ENCODE measurements around the gene UMODL1. TPM values are rescaled to one million over a fixed set of nuclear protein-coding genes. Genes with fewer than 3 reads are reported as not detected.

UMODL1 gene
- total and polyA plus RNA-seq, 10 of the 15 experiments (the other 5 are each of a cell fraction or from before 2014, with no cell fraction given) = 0.01 to 0.11 (median 0.03) TPM; not detected in 5

GRCh38 chr21:42156690-42157605 lies 85.8 kb downstream of the UMODL1 start:
- ChIA-PET POLR2A (no interaction called here), CTCF (interaction anchor here (0.8 to 3.7 kb wide), 4 partner anchors 9 to 103 kb away, joined by 3 to 19 read pairs (median 6); no protein-coding TSS in a partner anchor), RAD21 (ENCODE audit: unreplicated experiment) (interaction anchor here (1.7 to 2.2 kb wide), 2 partner anchors 9 to 102 kb away, joined by 3 to 11 read pairs; no protein-coding TSS in a partner anchor), SMC1A (ENCODE audit: uncharacterized antibody, unreplicated experiment) (interaction anchor here (0.7 to 2.1 kb wide), 4 partner anchors 12 to 180 kb away, joined by 3 to 8 read pairs (median 4); no protein-coding TSS in a partner anchor)
- no peaks in the 10 kb centered on the region for H3K79me2 ChIP-seq (ENCODE audit: control insufficient read depth, insufficient read depth, low read length)
- H3K36me3 ChIP-seq (ENCODE audit: control insufficient read depth in 2 of 2, insufficient read depth in 2 of 2, low read length in 1 of 2) = no peaks in the 10 kb centered on the region
- in situ Hi-C loops (cut with MboI) = no loop called here
- ATAC-seq (no peak), DNase-seq (ENCODE audit: low read depth, low spot score) (no peak), FAIRE-seq (no peak)
- H4K20me1 ChIP-seq (ENCODE audit: control insufficient read depth, insufficient read depth) = no peaks in the 10 kb centered on the region
- H3K4me1 ChIP-seq (ENCODE audit: control insufficient read depth, insufficient read depth, low read length) = no peaks in the 10 kb centered on the region
- H3K27me3 ChIP-seq (replicated peaks in 1 of 2; ENCODE audit: control insufficient read depth in 2 of 2, insufficient read depth in 2 of 2, low read length in 1 of 2) = peaks cover 0 to 3% of the 10 kb centered on the region in 2 experiments; a peak in 3 of 4 replicates
- no peak overlapping the region for H2AFZ ChIP-seq (ENCODE audit: control insufficient read depth, low read depth, low read length)
- H3K4me3 ChIP-seq = no peak overlapping the region
- no peak overlapping the region for H3K4me2 ChIP-seq (ENCODE audit: control insufficient read depth, insufficient read depth)
- no peak overlapping the region for H3K27ac ChIP-seq (ENCODE audit: control insufficient read depth, insufficient read depth)
- TF ChIP-seq NR2F1 (conservative IDR thresholded peaks at IDR 0.05) (no peak), RCOR1 (conservative IDR thresholded peaks at IDR 0.05; ENCODE audit: low read depth, low read length) (no peak), SKIL (IDR thresholded peaks at IDR 0.05; ENCODE audit: low read depth, poor library complexity, severe bottlenecking) (no peak), GATAD2B (conservative IDR thresholded peaks at IDR 0.05; ENCODE audit: low read depth) (no peak), PBX3 (IDR thresholded peaks at IDR 0.05; ENCODE audit: insufficient replicate concordance, low read depth, low read length) (no peak)
- intact Hi-C loops (cut with micrococcal nuclease; ENCODE audit: unreplicated experiment) = no loop called here
- H3K9ac ChIP-seq (ENCODE audit: control insufficient read depth, insufficient read depth, low read length) = no peak overlapping the region
- H3K9me3 ChIP-seq (replicated peaks; ENCODE audit: control insufficient read depth, insufficient read depth, low read length) = no peaks in the 10 kb centered on the region
- 53% methylated on average over 20 of the region's 20 CpGs for WGBS (ENCODE audit: insufficient coverage, insufficient replicate concordance, low lambda C conversion rate, missing lambda C conversion rate)
- BruUV-seq (replicated peaks) = no TSS peak

Data from GM12878 (cell line).